Psoas muscle (tissue), 8 donors: Measurements from ENCODE around the gene TMPRSS3. TPM values are rescaled to one million over a fixed set of nuclear protein-coding genes. Genes with fewer than 3 reads are reported as not detected.
"Not testable (repeated sequence)": the region's sequence is repeated elsewhere in the genome, so short reads cannot be mapped to it uniquely, and the experiment has no call there.

Source experiments
- ATAC-seq, 4 donors: fragments of 200-7000 bp; cut with Tn5 transposase; one replicate each; pipeline ENCODE4 v1.9.1; 2020; ENCODE audit warnings: moderate library complexity in 3 of 4, mild to moderate bottlenecking in 2 of 4
- DNase-seq, 2 donors: peaks; one replicate each; pipeline ENCODE4 v3.0.0-alpha.2; 2020
- H3K27ac ChIP-seq: fragments of 200-600 bp; one replicate; pipeline ENCODE4 v1.8.0; 2022
- H3K27me3 ChIP-seq, 3 donors: fragments of 200-600 bp in 1 of 3; one replicate each; pipeline versions ENCODE4 v1.6.1 to v1.8.0; 2013 to 2022; ENCODE audit warnings: low read length in 2 of 3, mild to moderate bottlenecking in 2 of 3, moderate library complexity in 1 of 3; ENCODE audit not compliant: insufficient read depth in 3 of 3
- H3K36me3 ChIP-seq, 2 donors: fragments of 200-600 bp in 1 of 2; one replicate each; pipeline versions ENCODE4 v1.6.1 to v1.8.0; 2013 to 2022; ENCODE audit warnings: low read depth in 1 of 2, mild to moderate bottlenecking in 1 of 2, moderate library complexity in 1 of 2; ENCODE audit not compliant: insufficient read depth in 1 of 2
- H3K4me1 ChIP-seq: fragments of 200-600 bp; one replicate; pipeline ENCODE4 v1.8.0; 2022
- H3K4me3 ChIP-seq: fragments of 200-600 bp; one replicate; pipeline ENCODE4 v1.8.0; 2022; ENCODE audit warnings: mild to moderate bottlenecking
- H3K9me3 ChIP-seq: fragments of 200-600 bp; one replicate; pipeline ENCODE4 v1.8.0; 2022
- WGBS, 3 donors: extraction: QIAGEN DNeasy Blood & Tissue Kit; methylation state at CpG; one replicate each; pipeline versions ENCODE4 v1.1.6 to v1.1.7; 2013; 5-methylcytosine and 5-hydroxymethylcytosine counted together
- intact Hi-C, 2 donors: fragments of 100-400 bp; cut with DNase I; formaldehyde crosslinking; loops; one replicate each; pipeline versions ENCODE4 v1.11.0 to v1.14.2; 2022
- polyA plus RNA-seq, 3 donors: library from polyadenylated mRNA; stranded (reverse); fragments of 200-250 nt; gene quantifications; one replicate each; pipeline ENCODE4 v1.2.3, GENCODE V29; 2013
- total RNA-seq, 4 donors: library from RNA; stranded (reverse); fragmentation: NEBNext Ultra II Directional in 2 of 4; extraction: Animal tissue kit (Norgen Biotek cat#: 25700) in 2 of 4; gene quantifications; one replicate each; pipeline versions ENCODE4 v1.2.1 to v1.2.4, GENCODE V29; 2021 to 2023
- TF ChIP-seq, protein P1 (sequence below): fragments of 200-600 bp; IDR thresholded peaks from one replicate; pipeline ENCODE4 v1.8.0; 2022; ENCODE audit warnings: antibody characterized with exemption
- donor health status: healthy with polysubstance abuse.
- donor health status: DM: no; HTN: no; CAD: no; lungs with moderate emphysema.
- donor health status: Bipolar disorder and iron deficiency.
- donor health status: healthy.
- donor health status: DM: yes; HTN: yes; CAD: no.
- donor health status: DM: no; HTN: no; CAD: no.
- donor health status: DM: no; HTN: no; CAD: no.
- donor health status: DM: yes; HTN: yes; CAD: no.

Gene TMPRSS3
- total and polyA plus RNA-seq, 7 donors = 0.25 TPM; not detected in 6

DNA sequence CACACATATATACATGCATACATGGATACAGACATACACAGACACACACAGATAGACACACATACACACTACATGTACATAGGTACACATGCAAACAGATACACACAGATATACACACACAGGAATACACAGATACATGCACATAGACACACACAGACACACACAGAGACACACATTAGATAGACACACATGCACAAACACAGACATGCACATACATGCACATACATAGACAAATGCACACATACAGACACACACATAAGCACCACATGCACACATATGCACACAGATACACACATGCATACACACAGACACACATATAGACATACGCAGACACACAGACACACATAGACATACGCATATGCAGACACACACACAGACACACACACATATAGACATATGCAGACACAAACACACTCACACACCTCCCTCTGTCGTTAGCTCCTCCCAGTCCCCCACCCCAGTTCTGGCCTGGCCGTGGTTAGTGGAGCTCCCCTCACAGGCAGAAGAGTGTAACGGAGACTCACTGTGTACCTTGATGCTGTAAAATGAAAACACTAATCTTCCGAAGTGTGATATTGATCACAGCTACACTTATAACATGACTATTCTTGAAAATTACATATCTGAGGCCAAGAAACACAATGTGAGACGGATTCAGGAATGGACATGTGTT lies 15.5 kb upstream of the TMPRSS3 start:
- 57 to 63% (median 61%) methylated on average over 7 of the region's 7 CpGs for WGBS, 3 donors
- H3K4me1 ChIP-seq = no peaks in the 10 kb centered on the region
- DNase-seq (no peak), ATAC-seq (no peak)
- H3K9me3 ChIP-seq = no peaks in the 10 kb centered on the region
- no peak overlapping the region for H3K4me3 ChIP-seq
- TF ChIP-seq, protein P1, sequence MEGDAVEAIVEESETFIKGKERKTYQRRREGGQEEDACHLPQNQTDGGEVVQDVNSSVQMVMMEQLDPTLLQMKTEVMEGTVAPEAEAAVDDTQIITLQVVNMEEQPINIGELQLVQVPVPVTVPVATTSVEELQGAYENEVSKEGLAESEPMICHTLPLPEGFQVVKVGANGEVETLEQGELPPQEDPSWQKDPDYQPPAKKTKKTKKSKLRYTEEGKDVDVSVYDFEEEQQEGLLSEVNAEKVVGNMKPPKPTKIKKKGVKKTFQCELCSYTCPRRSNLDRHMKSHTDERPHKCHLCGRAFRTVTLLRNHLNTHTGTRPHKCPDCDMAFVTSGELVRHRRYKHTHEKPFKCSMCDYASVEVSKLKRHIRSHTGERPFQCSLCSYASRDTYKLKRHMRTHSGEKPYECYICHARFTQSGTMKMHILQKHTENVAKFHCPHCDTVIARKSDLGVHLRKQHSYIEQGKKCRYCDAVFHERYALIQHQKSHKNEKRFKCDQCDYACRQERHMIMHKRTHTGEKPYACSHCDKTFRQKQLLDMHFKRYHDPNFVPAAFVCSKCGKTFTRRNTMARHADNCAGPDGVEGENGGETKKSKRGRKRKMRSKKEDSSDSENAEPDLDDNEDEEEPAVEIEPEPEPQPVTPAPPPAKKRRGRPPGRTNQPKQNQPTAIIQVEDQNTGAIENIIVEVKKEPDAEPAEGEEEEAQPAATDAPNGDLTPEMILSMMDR = no peak
- intact Hi-C loops = no loop called here
- H3K27ac ChIP-seq = no peak overlapping the region
- peaks cover 0 to 36% (median 6%) of the 10 kb centered on the region in 3 donors for H3K27me3 ChIP-seq
- H3K36me3 ChIP-seq = no peaks in the 10 kb centered on the region

DNA sequence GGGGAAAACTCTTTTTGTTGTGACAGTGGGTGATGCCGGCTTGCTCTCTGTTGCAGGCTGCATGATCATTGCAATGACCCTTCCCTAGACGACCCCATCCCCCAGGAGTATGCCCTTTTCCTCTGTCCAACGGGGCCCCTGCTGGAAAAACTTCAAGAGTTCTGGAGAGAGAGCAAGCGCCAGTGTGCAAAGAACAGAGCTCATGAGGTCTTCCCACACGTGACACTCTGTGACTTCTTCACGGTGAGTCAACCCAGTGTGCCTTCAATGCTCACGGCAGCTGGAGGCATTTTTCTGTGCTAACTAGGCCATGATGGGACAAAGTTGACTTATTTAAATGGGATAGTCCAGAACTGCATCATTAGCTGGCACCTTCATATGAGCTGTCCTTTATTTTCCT lies 13.5 kb upstream of the TMPRSS3 start:
- ATAC-seq (no peak), DNase-seq (no peak)
- WGBS, 3 donors = 72% methylated on average over 7 of the region's 7 CpGs

DNA sequence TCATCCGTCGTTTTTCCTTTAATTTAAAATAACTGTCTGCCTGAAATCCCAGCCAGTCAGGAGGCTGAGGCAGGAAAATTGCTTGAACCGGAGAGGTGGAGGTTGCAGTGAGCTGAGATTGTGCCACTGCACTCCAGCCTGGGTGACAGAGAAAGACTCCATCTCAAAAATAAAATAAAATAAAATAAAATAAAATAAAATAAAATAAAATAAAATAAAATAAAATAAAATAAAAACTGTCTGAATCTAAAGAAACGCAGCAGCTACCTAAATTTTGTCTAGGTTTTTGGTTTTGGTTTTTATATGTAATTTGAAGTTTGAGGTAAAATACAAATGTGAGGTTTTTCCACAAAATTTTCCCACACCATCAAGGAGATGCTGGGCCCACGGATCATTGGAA lies 12.9 kb upstream of the TMPRSS3 start:
- DNase-seq, H3K4me3 ChIP-seq, H3K9me3 ChIP-seq, intact Hi-C loops, H3K4me1 ChIP-seq, H3K27ac ChIP-seq, ATAC-seq, H3K36me3 ChIP-seq: not testable (repeated sequence)
- peaks cover 0 to 42% (median 6%) of the 10 kb centered on the region in 3 donors for H3K27me3 ChIP-seq
- WGBS, 3 donors = 82 to 85% (median 84%) methylated on average over 5 of the region's 5 CpGs

More for the DNA sequence above, 13.5 kb upstream of the TMPRSS3 start:
- intact Hi-C loops = no loop called here
- TF ChIP-seq, protein P1 = no peak
- no peaks in the 10 kb centered on the region for H3K4me1 ChIP-seq
- H3K36me3 ChIP-seq = no peaks in the 10 kb centered on the region
- no peak overlapping the region for H3K27ac ChIP-seq
- H3K27me3 ChIP-seq = peaks cover 0 to 42% (median 6%) of the 10 kb centered on the region in 3 donors
- no peaks in the 10 kb centered on the region for H3K9me3 ChIP-seq
- H3K4me3 ChIP-seq = no peak overlapping the region

DNA sequence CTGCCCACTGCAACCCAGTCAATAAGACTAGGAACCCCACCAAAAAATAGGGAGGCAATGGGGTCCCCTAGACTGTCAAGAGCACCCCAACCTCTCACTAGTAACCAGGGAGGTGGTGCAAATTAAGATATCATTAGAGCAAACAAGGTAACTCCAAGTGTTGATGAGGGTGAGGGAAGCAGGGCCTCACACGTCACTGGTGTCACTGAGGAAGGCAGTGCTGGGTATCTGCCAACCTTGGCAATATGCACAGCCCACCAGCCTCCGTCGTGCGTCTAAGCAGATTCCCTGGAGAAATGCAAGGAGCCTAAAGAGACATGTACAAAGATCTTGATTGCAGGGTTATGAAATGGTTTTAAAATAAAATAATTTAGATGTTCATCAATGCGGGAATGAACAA lies 11.6 kb upstream of the TMPRSS3 start:
- DNase-seq = no peak
- Histone ChIP-seq H3K27me3 (peaks cover 0 to 42% (median 6%) of the 10 kb centered on the region in 3 donors), H3K27ac (no peak overlapping the region), H3K9me3 (no peaks in the 10 kb centered on the region), H3K4me1 (no peaks in the 10 kb centered on the region), H3K36me3 (no peaks in the 10 kb centered on the region), H3K4me3 (no peak overlapping the region)
- ATAC-seq = no peak
- intact Hi-C loops = no loop called here
- WGBS, 3 donors = 40 to 50% (median 47%) methylated on average over 5 of the region's 5 CpGs
- TF ChIP-seq, protein P1 = no peak

DNA sequence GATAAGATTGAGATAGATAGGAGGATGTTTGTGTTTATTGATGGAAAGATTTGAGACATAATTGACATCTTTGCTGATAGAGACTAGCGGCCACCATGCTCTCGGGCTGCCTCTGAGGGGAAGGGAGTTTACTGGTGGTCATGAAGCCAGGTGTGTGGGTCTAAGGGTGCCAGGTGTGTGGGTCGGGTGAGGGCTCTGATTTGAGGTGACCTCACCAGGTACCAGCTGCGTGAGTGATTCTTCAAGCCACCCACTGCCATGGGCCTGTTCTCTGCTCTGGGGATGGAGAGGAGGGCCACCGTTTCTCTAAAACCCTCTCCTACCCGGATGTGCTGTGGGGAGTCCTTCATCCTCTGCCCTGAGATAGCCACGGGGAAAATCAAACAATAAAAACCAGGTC lies 11.0 kb upstream of the TMPRSS3 start:
- 82 to 84% (median 83%) methylated on average over 7 of the region's 7 CpGs for WGBS, 3 donors
- TF ChIP-seq, protein P1 = no peak
- Histone ChIP-seq H3K4me3 (no peak overlapping the region), H3K36me3 (no peaks in the 10 kb centered on the region), H3K4me1 (no peaks in the 10 kb centered on the region), H3K27ac (no peak overlapping the region), H3K9me3 (peaks cover 2% of the 10 kb centered on the region), H3K27me3 (peaks cover 0 to 37% (median 4%) of the 10 kb centered on the region in 3 donors)
- no peak for ATAC-seq
- no peak for DNase-seq
- intact Hi-C loops = no loop called here
